ENCODE measurements around the gene CDH23. TPM values are rescaled to one million over a fixed set of nuclear protein-coding genes. Genes with fewer than 3 reads are reported as not detected.

The CDH23 gene
- total RNA-seq, 1 experiment from 2014 or later, result 7.8 TPM

GRCh38 chr10:71515531-71516172, 118.9 kb downstream of the CDH23 start:
- Histone ChIP-seq H3F3A (ENCODE audit: insufficient read depth, low read depth) (peaks cover 21% of the 10 kb centered on the region), H3K79me2 (ENCODE audit: low read depth) (no peaks in the 10 kb centered on the region), H3K4me3 (no peak overlapping the region), H3K9me3 (ENCODE audit: insufficient read depth, low read depth) (no peaks in the 10 kb centered on the region), H4K20me1 (ENCODE audit: insufficient read depth) (peaks cover 10% of the 10 kb centered on the region; the same call in 1 of the 2 replicates), H3K36me3 (ENCODE audit: low read depth) (no peaks in the 10 kb centered on the region), H3K4me2 (no peak overlapping the region), H3K4me1 (replicated peaks; ENCODE audit: insufficient read depth) (peaks cover 25% of the 10 kb centered on the region), H3K27ac (no peak overlapping the region), H3K27me3 (ENCODE audit: insufficient read depth, low read depth) (no peaks in the 10 kb centered on the region), H3K9me2 (ENCODE audit: insufficient read depth) (no peaks in the 10 kb centered on the region), H2AFZ (no peak overlapping the region)
- BruUV-seq (replicated peaks), result no TSS peak
- ChIA-PET POLR2A (ENCODE audit: unreplicated experiment) (interaction anchor here (0.5 kb wide), 1 partner anchor 676 kb away, joined by 4 read pairs; no protein-coding TSS in a partner anchor), CTCF (interaction anchor here (1.2 kb wide), 1 partner anchor 37 kb away, joined by 3 read pairs; no protein-coding TSS in a partner anchor)
- no peak for DNase-seq
- intact Hi-C loops (cut with micrococcal nuclease; ENCODE audit: unreplicated experiment), result no loop called here
- no peak for TF ChIP-seq CTCF (conservative IDR thresholded peaks at IDR 0.05)
- TF ChIP-seq EZH2 (IDR thresholded peaks at IDR 0.05; ENCODE audit: low read depth), result no peak

- DNase-seq, result no peak
- BruUV-seq (replicated peaks), result no TSS peak
- Histone ChIP-seq H3K4me1 (replicated peaks; ENCODE audit: insufficient read depth) (peaks cover 22% of the 10 kb centered on the region), H3K36me3 (ENCODE audit: low read depth) (no peaks in the 10 kb centered on the region), H3K4me2 (no peak overlapping the region), H3K79me2 (ENCODE audit: low read depth) (no peaks in the 10 kb centered on the region), H4K20me1 (ENCODE audit: insufficient read depth) (peaks cover 10% of the 10 kb centered on the region; the same call in 1 of the 2 replicates), H3K4me3 (no peak overlapping the region), H2AFZ (no peak overlapping the region), H3K27ac (no peak overlapping the region), H3K9me2 (ENCODE audit: insufficient read depth) (no peaks in the 10 kb centered on the region), H3F3A (ENCODE audit: insufficient read depth, low read depth) (peaks cover 21% of the 10 kb centered on the region), H3K27me3 (ENCODE audit: insufficient read depth, low read depth) (no peaks in the 10 kb centered on the region), H3K9me3 (ENCODE audit: insufficient read depth, low read depth) (no peaks in the 10 kb centered on the region)
- no peak for TF ChIP-seq CTCF (conservative IDR thresholded peaks at IDR 0.05)
- intact Hi-C loops (cut with micrococcal nuclease; ENCODE audit: unreplicated experiment), result no loop called here
- ChIA-PET CTCF (interaction anchor here (1.2 kb wide), 1 partner anchor 121 kb away, joined by 3 read pairs; no protein-coding TSS in a partner anchor), POLR2A (ENCODE audit: unreplicated experiment) (no interaction called here)
These were observed 120.2 kb downstream of the CDH23 start for GRCh38 chr10:71516890-71517289.

- TF ChIP-seq EZH2 (IDR thresholded peaks at IDR 0.05; ENCODE audit: low read depth) (no peak), CTCF (conservative IDR thresholded peaks at IDR 0.05) (no peak)
- Histone ChIP-seq H2AFZ (no peak overlapping the region), H3K9me3 (ENCODE audit: insufficient read depth, low read depth) (no peaks in the 10 kb centered on the region), H3F3A (ENCODE audit: insufficient read depth, low read depth) (peaks cover 16% of the 10 kb centered on the region), H3K4me3 (no peak overlapping the region), H4K20me1 (ENCODE audit: insufficient read depth) (peaks cover 10% of the 10 kb centered on the region; the same call in 1 of the 2 replicates), H3K36me3 (ENCODE audit: low read depth) (no peaks in the 10 kb centered on the region), H3K9me2 (ENCODE audit: insufficient read depth) (no peaks in the 10 kb centered on the region), H3K79me2 (ENCODE audit: low read depth) (no peaks in the 10 kb centered on the region), H3K27me3 (ENCODE audit: insufficient read depth, low read depth) (no peaks in the 10 kb centered on the region), H3K27ac (no peak overlapping the region), H3K4me1 (replicated peaks; ENCODE audit: insufficient read depth) (peaks cover 16% of the 10 kb centered on the region), H3K4me2 (no peak overlapping the region)
- DNase-seq, result no peak
- CTCF ChIA-PET, result interaction anchor here (1.2 kb wide), 1 partner anchor 122 kb away, joined by 3 read pairs; no protein-coding TSS in a partner anchor
- POLR2A ChIA-PET (ENCODE audit: unreplicated experiment), result no interaction called here
- BruUV-seq (replicated peaks), result no TSS peak
- intact Hi-C loops (cut with micrococcal nuclease; ENCODE audit: unreplicated experiment), result no loop called here
These were observed 120.8 kb downstream of the CDH23 start for GRCh38 chr10:71517298-71518169.
